ENCODE results near the gene TMEM271.

- TF ChIP-seq CTCF (IDR thresholded peaks at IDR 0.05; ENCODE audit: low read depth, low read length) = no peak
- TF ChIP-seq EZH2phosphoT487 (IDR thresholded peaks at IDR 0.05; ENCODE audit: low read depth) = no peak
Measured at GRCh38 chr4:624705-625590, 48.9 kb upstream of the TMEM271 start, which contains the start of gene PDE6B.

Measured in OCI-LY3 (cell line).